Upper lobe of right lung (tissue), 1 donor: ENCODE results near the gene LY9. TPM values are rescaled to one million over a fixed set of nuclear protein-coding genes. Genes with fewer than 3 reads are reported as not detected.

ENCODE experiments used
- ATAC-seq: fragments of 200-7000 bp; cut with Tn5 transposase; one replicate; pipeline ENCODE4 v1.9.1; 2020; ENCODE audit warnings: mild to moderate bottlenecking, moderate library complexity
- DNase-seq: peaks from one replicate; pipeline ENCODE4 v3.0.0-alpha.2; 2020
- H3K27ac ChIP-seq: fragments of 200-600 bp; one replicate; pipeline ENCODE4 v1.8.0; 2022
- H3K27me3 ChIP-seq: fragments of 200-600 bp; one replicate; pipeline ENCODE4 v1.8.0; 2022; ENCODE audit warnings: mild to moderate bottlenecking
- H3K36me3 ChIP-seq: fragments of 200-600 bp; one replicate; pipeline ENCODE4 v1.8.0; 2022
- H3K4me1 ChIP-seq: fragments of 200-600 bp; one replicate; pipeline ENCODE4 v1.8.0; 2022
- H3K4me3 ChIP-seq: fragments of 200-600 bp; one replicate; pipeline ENCODE4 v1.8.0; 2022; ENCODE audit warnings: mild to moderate bottlenecking
- H3K9me3 ChIP-seq: fragments of 200-600 bp; one replicate; pipeline ENCODE4 v1.8.0; 2022
- intact Hi-C: fragments of 100-400 bp; cut with DNase I; formaldehyde crosslinking; loops from one replicate; pipeline ENCODE4 v1.11.0; 2022
- total RNA-seq: library from RNA; stranded (reverse); fragmentation: NEBNext Ultra II Directional; extraction: Animal tissue kit (Norgen Biotek cat#: 25700); gene quantifications from one replicate; pipeline ENCODE4 v1.2.1, GENCODE V29; 2021
- TF ChIP-seq, protein P1 (sequence below): fragments of 200-600 bp; IDR thresholded peaks from one replicate; pipeline ENCODE4 v1.8.0; 2022; ENCODE audit warnings: antibody characterized with exemption
- donor health status: DM: no; HTN: yes; CAD: no; lungs with severe emphysema.

Gene LY9
- total RNA-seq, 1 donor from 2014 or later, result 3.3 TPM

DNA sequence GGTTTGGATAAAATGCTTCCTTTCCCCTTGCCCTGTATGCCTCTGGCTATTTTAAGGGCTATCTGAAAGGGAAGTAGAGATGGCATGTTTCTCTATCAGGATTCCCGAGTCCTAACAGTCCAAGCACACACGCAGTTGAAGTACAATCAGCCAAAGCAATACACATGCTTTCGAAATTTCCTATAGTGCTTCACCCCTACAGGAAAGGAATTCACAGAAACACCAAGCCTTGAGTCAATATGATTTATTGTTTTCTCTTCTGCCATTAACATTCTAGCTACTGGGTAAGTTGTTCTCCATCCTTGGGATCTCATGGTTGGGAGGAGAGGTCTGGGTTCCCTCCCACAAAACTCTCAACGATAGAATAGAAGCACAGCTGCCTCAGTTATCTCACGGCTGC, 80.3 kb downstream of the LY9 start:
- Histone ChIP-seq H3K27ac (no peak overlapping the region), H3K27me3 (peaks cover 4% of the 10 kb centered on the region), H3K36me3 (no peaks in the 10 kb centered on the region), H3K4me1 (no peaks in the 10 kb centered on the region), H3K9me3 (no peaks in the 10 kb centered on the region), H3K4me3 (no peak overlapping the region)
- intact Hi-C loops, result no loop called here
- ATAC-seq, result peak; percentile 26
- DNase-seq, result no peak
- TF ChIP-seq, protein P1, sequence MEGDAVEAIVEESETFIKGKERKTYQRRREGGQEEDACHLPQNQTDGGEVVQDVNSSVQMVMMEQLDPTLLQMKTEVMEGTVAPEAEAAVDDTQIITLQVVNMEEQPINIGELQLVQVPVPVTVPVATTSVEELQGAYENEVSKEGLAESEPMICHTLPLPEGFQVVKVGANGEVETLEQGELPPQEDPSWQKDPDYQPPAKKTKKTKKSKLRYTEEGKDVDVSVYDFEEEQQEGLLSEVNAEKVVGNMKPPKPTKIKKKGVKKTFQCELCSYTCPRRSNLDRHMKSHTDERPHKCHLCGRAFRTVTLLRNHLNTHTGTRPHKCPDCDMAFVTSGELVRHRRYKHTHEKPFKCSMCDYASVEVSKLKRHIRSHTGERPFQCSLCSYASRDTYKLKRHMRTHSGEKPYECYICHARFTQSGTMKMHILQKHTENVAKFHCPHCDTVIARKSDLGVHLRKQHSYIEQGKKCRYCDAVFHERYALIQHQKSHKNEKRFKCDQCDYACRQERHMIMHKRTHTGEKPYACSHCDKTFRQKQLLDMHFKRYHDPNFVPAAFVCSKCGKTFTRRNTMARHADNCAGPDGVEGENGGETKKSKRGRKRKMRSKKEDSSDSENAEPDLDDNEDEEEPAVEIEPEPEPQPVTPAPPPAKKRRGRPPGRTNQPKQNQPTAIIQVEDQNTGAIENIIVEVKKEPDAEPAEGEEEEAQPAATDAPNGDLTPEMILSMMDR, result no peak

DNA sequence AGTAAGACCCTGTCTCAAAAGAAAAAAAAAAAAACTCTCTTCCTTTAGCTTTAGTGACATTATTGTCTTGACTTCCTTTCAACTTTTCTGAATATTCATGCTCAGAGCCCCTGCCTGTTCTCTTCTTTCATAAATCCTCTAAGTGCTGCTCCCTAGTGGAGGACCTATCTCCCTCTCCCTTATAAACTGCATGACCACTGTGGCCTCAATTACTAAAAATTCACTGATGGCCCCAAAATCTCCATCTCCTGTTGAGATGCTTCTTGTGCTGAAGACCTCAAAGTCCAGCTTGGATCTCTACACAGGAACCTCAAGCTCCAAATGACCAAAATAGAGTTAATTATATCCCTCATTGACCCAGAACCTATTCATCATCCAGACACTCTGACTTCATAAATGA, 81.2 kb downstream of the LY9 start:
- intact Hi-C loops, result no loop called here
- Histone ChIP-seq H3K4me1 (no peaks in the 10 kb centered on the region), H3K27me3 (peaks cover 3% of the 10 kb centered on the region), H3K27ac (no peak overlapping the region), H3K36me3 (no peaks in the 10 kb centered on the region), H3K4me3 (no peak overlapping the region), H3K9me3 (no peaks in the 10 kb centered on the region)
- TF ChIP-seq, protein P1, result peak; percentile 21
- ATAC-seq (no peak), DNase-seq (no peak)

Other genes starting within 250 kb of the LY9 start
- 20.7 TPM for gene CD84, start 216.7 kb upstream of the LY9 start, total RNA-seq
- 1.6 TPM for gene SLAMF1, start 149.1 kb upstream of the LY9 start, total RNA-seq
- gene CD48, start 84.4 kb upstream of the LY9 start, total RNA-seq, result 21.5 TPM
- gene SLAMF7, start 56.9 kb upstream of the LY9 start, total RNA-seq, result 9.2 TPM
- 3.0 TPM for gene CD244, start 66.7 kb downstream of the LY9 start, total RNA-seq
- 295 TPM for gene ITLN1, start 89.0 kb downstream of the LY9 start, total RNA-seq
- gene ITLN2, start 158.6 kb downstream of the LY9 start, total RNA-seq, result 44.1 TPM
- 167 TPM for gene F11R, start 225.0 kb downstream of the LY9 start, total RNA-seq
- 50.6 TPM for gene TSTD1, start 242.8 kb downstream of the LY9 start, total RNA-seq
- 67.6 TPM for gene USF1, start 249.8 kb downstream of the LY9 start, total RNA-seq